Activated B cell treated with CpG ODN at 0.5 μM for 24 hours (primary cell): ENCODE results near the gene IRAK1. TPM values are rescaled to one million over a fixed set of nuclear protein-coding genes. Genes with fewer than 3 reads are reported as not detected.

Experiments
- ATAC-seq: fragments of 200-7000 bp; cut with Tn5 transposase; one replicate; pipeline ENCODE4 v1.10.0; 2021; ENCODE audit warnings: low read depth, mild to moderate bottlenecking, moderate library complexity
- CTCF ChIA-PET: fragments of 350-600 bp; sonication (Branson Sonifier 250); formaldehyde crosslinking; loops from one replicate; lab custom pipeline; 2021; ENCODE audit warnings: antibody characterized with exemption; lab: Charles Lee
- POLR2A ChIA-PET: fragments of 350-600 bp; sonication (Branson Sonifier 250); formaldehyde crosslinking; loops from one replicate; lab custom pipeline; 2021; ENCODE audit warnings: antibody characterized with exemption; lab: Charles Lee
- DNase-seq: peaks from one replicate; pipeline ENCODE4 v3.0.0; 2022
- H3K27ac Mint-ChIP-seq: one replicate; pipeline ENCODE4 v1.8.0; 2020; ENCODE audit warnings: mixed read lengths
- H3K27me3 Mint-ChIP-seq: one replicate; pipeline ENCODE4 v1.8.0; 2021; ENCODE audit warnings: mixed read lengths
- H3K36me3 Mint-ChIP-seq: one replicate; pipeline ENCODE4 v1.8.0; 2021; ENCODE audit warnings: low read depth, mixed read lengths
- H3K4me1 Mint-ChIP-seq: one replicate; pipeline ENCODE4 v1.8.0; 2021; ENCODE audit warnings: mixed read lengths
- H3K4me3 Mint-ChIP-seq: one replicate; pipeline ENCODE4 v1.8.0; 2020; ENCODE audit warnings: mild to moderate bottlenecking, mixed read lengths
- H3K9me3 Mint-ChIP-seq: one replicate; pipeline ENCODE4 v1.8.0; 2020; ENCODE audit warnings: mixed read lengths
- intact Hi-C: fragments of 100-400 bp; cut with micrococcal nuclease; formaldehyde crosslinking; loops from one replicate; pipeline ENCODE4 v1.15.1; 2024
- total RNA-seq: library from RNA; stranded (reverse); gene quantifications from 2 replicates; pipeline ENCODE4 v1.2.3, GENCODE V29; 2022
- TF ChIP-seq, protein P1 (sequence below): fragments of 200-600 bp; IDR thresholded peaks from one replicate; pipeline ENCODE4 v1.8.0; 2022; ENCODE audit warnings: antibody characterized with exemption, mild to moderate bottlenecking

The IRAK1 gene
- total RNA-seq, 1 donor from 2014 or later, result 146 TPM

DNA sequence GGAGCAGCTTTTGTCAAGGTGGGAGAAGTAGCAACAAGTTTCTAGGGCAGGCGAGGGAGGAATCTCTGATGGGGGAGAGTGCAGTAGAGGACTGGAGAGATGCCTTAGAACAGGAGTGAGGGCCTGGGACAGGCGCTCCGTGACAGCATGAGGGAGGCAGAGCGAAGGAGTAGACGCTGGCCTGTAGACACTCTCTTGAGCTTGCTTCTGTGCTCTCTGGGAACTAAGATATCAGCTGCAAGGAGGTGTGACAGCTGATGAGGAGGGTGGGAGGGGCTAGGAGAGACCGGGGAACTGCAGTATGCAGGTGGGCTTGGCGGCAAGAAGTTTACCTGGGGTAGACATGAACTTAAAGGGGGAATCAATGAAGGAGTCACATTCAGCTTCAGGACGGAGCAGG is 42.1 kb upstream of the IRAK1 start:
- TF ChIP-seq, protein P1, sequence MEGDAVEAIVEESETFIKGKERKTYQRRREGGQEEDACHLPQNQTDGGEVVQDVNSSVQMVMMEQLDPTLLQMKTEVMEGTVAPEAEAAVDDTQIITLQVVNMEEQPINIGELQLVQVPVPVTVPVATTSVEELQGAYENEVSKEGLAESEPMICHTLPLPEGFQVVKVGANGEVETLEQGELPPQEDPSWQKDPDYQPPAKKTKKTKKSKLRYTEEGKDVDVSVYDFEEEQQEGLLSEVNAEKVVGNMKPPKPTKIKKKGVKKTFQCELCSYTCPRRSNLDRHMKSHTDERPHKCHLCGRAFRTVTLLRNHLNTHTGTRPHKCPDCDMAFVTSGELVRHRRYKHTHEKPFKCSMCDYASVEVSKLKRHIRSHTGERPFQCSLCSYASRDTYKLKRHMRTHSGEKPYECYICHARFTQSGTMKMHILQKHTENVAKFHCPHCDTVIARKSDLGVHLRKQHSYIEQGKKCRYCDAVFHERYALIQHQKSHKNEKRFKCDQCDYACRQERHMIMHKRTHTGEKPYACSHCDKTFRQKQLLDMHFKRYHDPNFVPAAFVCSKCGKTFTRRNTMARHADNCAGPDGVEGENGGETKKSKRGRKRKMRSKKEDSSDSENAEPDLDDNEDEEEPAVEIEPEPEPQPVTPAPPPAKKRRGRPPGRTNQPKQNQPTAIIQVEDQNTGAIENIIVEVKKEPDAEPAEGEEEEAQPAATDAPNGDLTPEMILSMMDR, result no peak
- intact Hi-C loops, result loop anchor here (5.0 kb wide), 1 partner anchor 36 kb away; the partner anchor contains the start of gene MECP2
- no peak overlapping the region for H3K27ac Mint-ChIP-seq
- H3K4me1 Mint-ChIP-seq, result peaks cover 64% of the 10 kb centered on the region
- no peaks in the 10 kb centered on the region for H3K27me3 Mint-ChIP-seq
- H3K9me3 Mint-ChIP-seq, result no peaks in the 10 kb centered on the region
- ATAC-seq, result no peak
- no peak overlapping the region for H3K4me3 Mint-ChIP-seq
- no peak for DNase-seq
- ChIA-PET POLR2A (interaction anchor here (0.5 kb wide), 1 partner anchor 708 kb away, joined by 4 read pairs; no protein-coding TSS in a partner anchor), CTCF (no interaction called here)
- peaks cover 43% of the 10 kb centered on the region for H3K36me3 Mint-ChIP-seq

DNA sequence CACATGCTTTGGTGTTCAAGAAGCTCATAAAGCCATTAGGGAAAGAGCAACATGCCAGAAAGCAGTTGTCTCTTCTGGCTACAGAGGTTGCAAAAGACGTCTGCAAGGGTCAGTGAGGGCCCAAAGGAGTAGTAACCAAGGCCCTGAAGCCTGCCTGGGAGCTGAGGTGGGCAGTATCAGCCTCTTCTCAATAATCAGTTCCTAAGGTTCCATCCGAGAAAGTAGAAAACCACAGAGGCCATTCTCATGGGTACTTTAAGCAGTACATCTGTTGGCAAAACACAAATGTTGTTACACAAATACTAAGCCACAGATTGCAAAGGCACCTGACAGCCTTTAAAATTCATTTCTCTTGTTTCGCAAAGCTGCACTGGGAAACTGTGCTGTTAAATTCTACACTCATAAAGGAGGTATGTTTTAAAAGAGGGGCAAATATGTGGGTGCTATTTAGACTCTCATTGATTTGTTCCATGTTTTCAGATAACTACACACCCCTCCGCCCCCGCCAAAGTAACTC is 40.1 kb upstream of the IRAK1 start:
- ChIA-PET CTCF (no interaction called here), POLR2A (interaction anchor here (0.7 kb wide), 2 partner anchors 95 to 311 kb away, joined by 3 read pairs; no protein-coding TSS in a partner anchor)
- Mint-ChIP-seq H3K27ac (no peak overlapping the region), H3K27me3 (no peaks in the 10 kb centered on the region), H3K4me3 (no peak overlapping the region), H3K36me3 (peaks cover 48% of the 10 kb centered on the region), H3K9me3 (no peaks in the 10 kb centered on the region), H3K4me1 (peaks cover 57% of the 10 kb centered on the region)
- DNase-seq (no peak), ATAC-seq (no peak)
- TF ChIP-seq, protein P1, result no peak
- intact Hi-C loops, result loop anchor here (5.0 to 10.0 kb wide), 2 partner anchors 38 to 1105 kb away; partner anchors contain the start of gene MECP2

DNA sequence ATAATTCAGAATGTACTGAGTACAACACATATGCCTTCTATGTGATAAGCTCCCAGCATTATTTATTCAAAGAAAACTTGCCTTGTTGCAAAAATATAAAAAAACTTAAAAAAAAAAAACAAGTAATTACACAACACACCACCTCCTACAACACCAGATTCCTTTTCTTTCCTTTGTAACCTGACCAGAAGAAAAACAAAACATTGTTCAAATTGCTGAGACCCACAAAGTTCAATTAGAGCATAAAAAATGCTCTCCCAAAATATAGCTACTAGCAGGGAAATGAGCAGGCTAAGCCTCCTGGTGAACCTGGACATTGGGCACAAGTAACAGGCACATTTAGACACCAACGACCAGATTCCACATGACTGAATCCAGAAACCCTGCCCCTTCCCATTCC is 39.5 kb upstream of the IRAK1 start:
- no peak for ATAC-seq

DNA sequence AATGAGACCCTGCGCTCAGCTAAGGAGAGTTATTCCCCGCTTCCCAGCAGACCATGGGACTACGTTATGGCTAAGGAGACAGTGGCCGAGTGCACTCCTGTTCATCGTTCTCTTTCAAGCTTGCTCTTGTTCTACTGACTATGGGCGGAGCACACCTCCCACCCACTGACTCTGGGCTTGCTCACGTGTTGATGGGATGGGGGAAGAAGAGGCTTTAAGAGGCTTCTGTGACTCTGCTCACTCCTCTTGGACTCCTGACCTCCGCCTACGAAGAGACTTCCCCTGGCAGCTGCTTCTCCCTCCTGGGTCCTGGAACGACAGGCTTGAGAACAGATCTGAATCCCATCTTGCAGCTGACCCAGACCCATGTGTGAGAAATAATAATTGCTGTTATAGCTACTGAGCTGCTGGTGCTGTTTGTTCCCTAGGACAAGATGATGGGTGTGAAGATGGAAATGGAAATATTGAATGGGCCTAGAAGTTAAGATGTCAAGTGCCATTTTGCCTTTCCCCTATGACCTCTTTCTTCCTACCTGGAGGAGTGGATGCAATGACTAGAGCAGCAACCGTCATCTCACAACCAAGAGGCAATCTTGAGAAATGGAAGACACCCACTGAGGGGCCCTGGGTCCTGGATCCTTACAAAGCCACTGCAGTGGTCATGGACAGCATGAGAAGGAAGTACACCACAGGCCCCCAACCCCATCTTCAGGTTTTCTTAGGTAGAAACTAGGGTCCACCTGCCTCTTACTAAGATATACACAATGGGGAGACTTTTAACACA is 38.7 kb upstream of the IRAK1 start:
- Mint-ChIP-seq H3K4me1 (peaks cover 43% of the 10 kb centered on the region), H3K36me3 (peaks cover 44% of the 10 kb centered on the region), H3K27ac (peak overlapping the region; percentile 20), H3K4me3 (no peak overlapping the region), H3K9me3 (no peaks in the 10 kb centered on the region), H3K27me3 (no peaks in the 10 kb centered on the region)
- ATAC-seq (no peak), DNase-seq (no peak)
- TF ChIP-seq, protein P1, result no peak
- CTCF ChIA-PET, result interaction anchor here (1.1 kb wide), 1 partner anchor 111 kb away, joined by 3 read pairs; no protein-coding TSS in a partner anchor
- POLR2A ChIA-PET, result no interaction called here
- intact Hi-C loops, result loop anchor here (10.0 kb wide), 1 partner anchor 1104 kb away; no protein-coding TSS in a partner anchor

More for the DNA sequence above, 39.5 kb upstream of the IRAK1 start:
- DNase-seq, result no peak
- POLR2A ChIA-PET, result interaction anchor here (0.7 kb wide), 2 partner anchors 94 to 312 kb away, joined by 3 read pairs; no protein-coding TSS in a partner anchor
- Mint-ChIP-seq H3K27me3 (no peaks in the 10 kb centered on the region), H3K4me3 (no peak overlapping the region), H3K36me3 (peaks cover 46% of the 10 kb centered on the region), H3K4me1 (peaks cover 51% of the 10 kb centered on the region), H3K9me3 (no peaks in the 10 kb centered on the region), H3K27ac (no peak overlapping the region)
- CTCF ChIA-PET, result interaction anchor here (1.1 kb wide), 1 partner anchor 112 kb away, joined by 3 read pairs; no protein-coding TSS in a partner anchor
- TF ChIP-seq, protein P1, result no peak
- intact Hi-C loops, result loop anchor here (10.0 kb wide), 1 partner anchor 1104 kb away; no protein-coding TSS in a partner anchor

DNA sequence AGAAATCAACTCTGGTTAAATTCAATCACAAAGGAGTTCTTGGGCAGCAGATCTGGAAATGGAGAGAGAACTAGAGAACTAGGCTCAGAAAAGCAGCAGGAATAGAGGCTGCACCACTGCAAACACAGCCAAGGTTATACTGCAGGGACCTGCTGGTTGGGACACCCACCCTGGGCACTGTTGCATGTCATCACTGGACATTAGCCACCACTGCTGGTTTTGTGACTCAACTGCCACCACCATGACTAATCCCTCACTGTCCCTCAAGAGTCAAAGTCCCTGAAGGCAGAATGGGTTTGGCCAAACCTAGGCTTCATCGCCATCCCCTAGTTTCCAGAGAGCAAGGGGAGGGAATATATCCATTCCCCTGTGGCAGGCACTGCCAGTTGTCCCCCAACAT is 38.1 kb upstream of the IRAK1 start:
- intact Hi-C loops, result loop anchor here (10.0 kb wide), 1 partner anchor 1103 kb away; no protein-coding TSS in a partner anchor
- H3K27ac Mint-ChIP-seq, result no peak overlapping the region
- H3K36me3 Mint-ChIP-seq, result peaks cover 41% of the 10 kb centered on the region
- DNase-seq, result no peak
- TF ChIP-seq, protein P1, result no peak
- no peaks in the 10 kb centered on the region for H3K9me3 Mint-ChIP-seq
- H3K4me3 Mint-ChIP-seq, result no peak overlapping the region
- ChIA-PET POLR2A (no interaction called here), CTCF (no interaction called here)
- H3K4me1 Mint-ChIP-seq, result peaks cover 39% of the 10 kb centered on the region
- no peak for ATAC-seq
- no peaks in the 10 kb centered on the region for H3K27me3 Mint-ChIP-seq
